Right lobe of liver (tissue), 6 donors: ENCODE measurements around the gene FGD4. TPM values are rescaled to one million over a fixed set of nuclear protein-coding genes. Genes with fewer than 3 reads are reported as not detected.
"Not testable (repeated sequence)": the region's sequence is repeated elsewhere in the genome, so short reads cannot be mapped to it uniquely, and the experiment has no call there.

ENCODE experiments used
- ATAC-seq, 4 donors: fragments of 200-7000 bp; cut with Tn5 transposase; one replicate each; pipeline ENCODE4 v1.9.1; 2020; ENCODE audit warnings: mild to moderate bottlenecking in 4 of 4, moderate library complexity in 4 of 4
- DNase-seq, 3 donors: peaks; one replicate each; pipeline ENCODE4 v3.0.0-alpha.2; 2020
- H3K27ac ChIP-seq, 3 donors: fragments of 200-600 bp; one replicate each; pipeline ENCODE4 v1.8.0; 2022
- H3K27me3 ChIP-seq, 2 donors: fragments of 200-600 bp; one replicate each; pipeline ENCODE4 v1.8.0; 2022
- H3K36me3 ChIP-seq, 4 donors: fragments of 200-600 bp; sonication (generic) in 1 of 4; one replicate each; pipeline versions ENCODE4 v1.5.1 to v1.8.0; 2017 to 2022; ENCODE audit warnings: control low read depth in 1 of 4
- H3K4me1 ChIP-seq, 4 donors: fragments of 200-600 bp; sonication (generic) in 1 of 4; one replicate each; pipeline versions ENCODE4 v1.5.1 to v1.8.0; 2017 to 2022; ENCODE audit warnings: control low read depth in 1 of 4
- H3K4me3 ChIP-seq, 3 donors: fragments of 200-600 bp; one replicate each; pipeline ENCODE4 v1.8.0; 2022
- H3K9me3 ChIP-seq, 4 donors: fragments of 200-600 bp; sonication (generic) in 1 of 4; one replicate each; pipeline versions ENCODE4 v1.5.1 to v1.8.0; 2017 to 2022; ENCODE audit warnings: control low read depth in 1 of 4
- CTCF ChIP-seq, 4 donors: fragments of 200-600 bp in 3 of 4; fragments of 450-650 bp in 1 of 4; IDR thresholded peaks; one replicate each; pipeline versions ENCODE4 v1.5.1 to v1.8.0; 2016 to 2022; ENCODE audit warnings: antibody characterized with exemption in 4 of 4, mild to moderate bottlenecking in 2 of 4
- POLR2A ChIP-seq: fragments of 450-650 bp; IDR thresholded peaks from one replicate; pipeline ENCODE4 v1.6.1; 2017; ENCODE audit warnings: antibody characterized with exemption, mild to moderate bottlenecking
- WGBS: methylation state at CpG from one replicate; pipeline ENCODE4 v1.1.6; 2018; ENCODE audit warnings: low coverage, low lambda C conversion rate; ENCODE audit not compliant: insufficient coverage; ENCODE audit errors: missing lambda C conversion rate; 5-methylcytosine and 5-hydroxymethylcytosine counted together
- intact Hi-C, 2 donors: fragments of 100-400 bp; cut with DNase I; formaldehyde crosslinking; loops; one replicate each; pipeline versions ENCODE4 v1.11.2 to v1.14.1; 2022
- total RNA-seq, 6 experiments: library from RNA; depleted of rRNA in 2 of 6; stranded (reverse); fragments of >200 nt in 2 of 6; fragmentation: NEBNext Ultra II Directional in 3 of 6; extraction: Animal tissue kit (Norgen Biotek cat#: 25700) in 3 of 6; gene quantifications; one replicate each; pipeline versions ENCODE4 v1.1.0 to v1.2.4, GENCODE V29; 2016 to 2023
- donor health status: DM: no; HTN: yes; CAD: no.
- donor health status: DM: no; HTN: no; CAD: no.
- donor health status: DM: no; HTN: no; CAD: no.
- donor health status: DM: no; HTN: yes; CAD: no.
- donor health status: DM: no; HTN: yes; CAD: no.

FGD4 gene
- total RNA-seq, 6 experiments from 2014 or later, result 15.1 to 29.3 (median 20.3) TPM

GRCh38 chr12:32504591-32504990, 105.2 kb downstream of the FGD4 start:
- H3K36me3 ChIP-seq, result no peaks in the 10 kb centered on the region
- no peaks in the 10 kb centered on the region for H3K9me3 ChIP-seq
- no peaks in the 10 kb centered on the region for H3K27me3 ChIP-seq
- peaks cover 0 to 51% (median 7%) of the 10 kb centered on the region in 4 donors for H3K4me1 ChIP-seq
- no peak overlapping the region for H3K27ac ChIP-seq
- 83% methylated on average over 3 of the region's 3 CpGs for WGBS
- intact Hi-C loops, result no loop called here
- no peak for TF ChIP-seq POLR2A
- TF ChIP-seq CTCF (IDR thresholded peaks at IDR 0.05), result no peak
- DNase-seq (no peak), ATAC-seq (no peak)
- no peak overlapping the region for H3K4me3 ChIP-seq

GRCh38 chr12:32505067-32505945, 105.9 kb downstream of the FGD4 start:
- TF ChIP-seq POLR2A (no peak), CTCF (IDR thresholded peaks at IDR 0.05) (no peak)
- Histone ChIP-seq H3K36me3 (no peaks in the 10 kb centered on the region), H3K27ac (peak overlapping the region in 2 of 3 donors; percentile 3 to 8), H3K4me1 (peaks cover 0 to 58% (median 9%) of the 10 kb centered on the region in 4 donors), H3K27me3 (no peaks in the 10 kb centered on the region), H3K4me3 (no peak overlapping the region), H3K9me3 (no peaks in the 10 kb centered on the region)
- WGBS, result 50% methylated on average over 12 of the region's 12 CpGs
- ATAC-seq, result no peak
- no peak for DNase-seq
- intact Hi-C loops, result no loop called here

- WGBS, result 73% methylated on average over 6 of the region's 8 CpGs
- ATAC-seq, DNase-seq, H3K4me3 ChIP-seq, H3K9me3 ChIP-seq, H3K27me3 ChIP-seq, intact Hi-C loops, H3K36me3 ChIP-seq, H3K27ac ChIP-seq: not testable (repeated sequence)
- peaks cover 0 to 56% (median 10%) of the 10 kb centered on the region in 4 donors for H3K4me1 ChIP-seq
Observed at GRCh38 chr12:32507096-32507941, 108.0 kb downstream of the FGD4 start.

GRCh38 chr12:32507942-32508320, 108.6 kb downstream of the FGD4 start:
- TF ChIP-seq CTCF (IDR thresholded peaks at IDR 0.05), result no peak
- no peak for TF ChIP-seq POLR2A
- intact Hi-C loops, result no loop called here
- Histone ChIP-seq H3K27me3 (no peaks in the 10 kb centered on the region), H3K4me3 (no peak overlapping the region), H3K36me3 (no peaks in the 10 kb centered on the region), H3K9me3 (no peaks in the 10 kb centered on the region), H3K27ac (no peak overlapping the region), H3K4me1 (peaks cover 0 to 56% (median 13%) of the 10 kb centered on the region in 4 donors)
- ATAC-seq, result no peak
- no peak for DNase-seq
- WGBS, result 50% methylated on average over 3 of the region's 3 CpGs

GRCh38 chr12:32508626-32509025, 109.3 kb downstream of the FGD4 start:
- Histone ChIP-seq H3K27me3 (no peaks in the 10 kb centered on the region), H3K36me3 (no peaks in the 10 kb centered on the region), H3K4me3 (no peak overlapping the region), H3K9me3 (no peaks in the 10 kb centered on the region), H3K4me1 (peaks cover 0 to 52% (median 10%) of the 10 kb centered on the region in 4 donors), H3K27ac (no peak overlapping the region)
- TF ChIP-seq CTCF (IDR thresholded peaks at IDR 0.05), result no peak
- 60% methylated on average over 1 of the region's 3 CpGs for WGBS
- ATAC-seq, result no peak
- no peak for DNase-seq
- intact Hi-C loops, result no loop called here
